Nephron progenitor cell (in vitro differentiated cells): ENCODE results near the gene KCNQ1.
"Not testable (repeated sequence)": the region's sequence is repeated elsewhere in the genome, so short reads cannot be mapped to it uniquely, and the experiment has no call there.

Source experiments
- DNase-seq: peaks from one replicate; pipeline ENCODE4 v3.0.0; 2021
- H3K27ac Mint-ChIP-seq: 2 replicates; pipeline ENCODE4 v1.8.0; 2021; ENCODE audit warnings: mild to moderate bottlenecking, moderate library complexity, mixed read lengths
- H3K27me3 Mint-ChIP-seq: 2 replicates; pipeline ENCODE4 v1.8.0; 2021; ENCODE audit warnings: mild to moderate bottlenecking, low read depth, mixed read lengths; ENCODE audit not compliant: poor library complexity
- H3K36me3 Mint-ChIP-seq: 2 replicates; pipeline ENCODE4 v1.8.0; 2021; ENCODE audit warnings: low read depth, mixed read lengths
- H3K4me1 Mint-ChIP-seq: 2 replicates; pipeline ENCODE4 v1.8.0; 2021; ENCODE audit warnings: mixed read lengths
- H3K4me3 Mint-ChIP-seq: 2 replicates; pipeline ENCODE4 v1.8.0; 2021; ENCODE audit warnings: mild to moderate bottlenecking, moderate library complexity, mixed read lengths
- H3K9me3 Mint-ChIP-seq: 2 replicates; pipeline ENCODE4 v1.8.0; 2021; ENCODE audit warnings: mild to moderate bottlenecking, moderate library complexity, mixed read lengths
- CTCF ChIP-seq: fragments of 200-600 bp; sonication (generic); IDR thresholded peaks from 2 replicates; pipeline ENCODE4 v1.5.0; 2021; ENCODE audit warnings: antibody characterized with exemption

The KCNQ1 gene

DNA sequence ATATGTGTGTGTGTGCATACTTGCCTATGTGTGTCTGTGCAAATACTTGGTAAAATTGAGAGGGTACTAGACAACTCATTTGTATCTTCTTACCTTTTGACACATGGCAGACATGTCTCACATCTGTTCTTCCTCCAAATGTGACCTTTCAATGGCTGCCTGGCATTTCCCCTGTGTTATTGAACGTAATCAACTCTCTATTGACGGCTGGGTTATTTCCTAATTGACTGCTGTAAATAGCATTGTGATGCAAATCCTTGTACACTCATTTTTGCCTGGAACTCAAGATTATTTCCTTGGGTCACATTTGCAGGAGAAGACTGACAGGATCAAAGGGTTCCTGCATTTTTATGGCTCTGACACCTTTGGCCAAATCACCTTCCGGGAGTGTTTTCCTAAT, 37.4 kb downstream of the KCNQ1 start:
- no peak for TF ChIP-seq CTCF
- H3K36me3 Mint-ChIP-seq: peaks cover 5% of the 10 kb centered on the region

GRCh38 chr11:2482745-2483144, 37.9 kb downstream of the KCNQ1 start:
- Mint-ChIP-seq H3K27me3 (peaks cover 65% of the 10 kb centered on the region), H3K4me1 (peaks cover 12% of the 10 kb centered on the region), H3K4me3 (no peak overlapping the region), H3K9me3 (peaks cover 62% of the 10 kb centered on the region), H3K27ac (no peak overlapping the region), H3K36me3 (peaks cover 5% of the 10 kb centered on the region)
- TF ChIP-seq CTCF: no peak
- no peak for DNase-seq

More for the DNA sequence above, 37.4 kb downstream of the KCNQ1 start:
- H3K27me3 Mint-ChIP-seq: peaks cover 69% of the 10 kb centered on the region
- DNase-seq: no peak
- H3K4me1 Mint-ChIP-seq: peaks cover 12% of the 10 kb centered on the region
- no peak overlapping the region for H3K4me3 Mint-ChIP-seq
- no peak overlapping the region for H3K27ac Mint-ChIP-seq
- H3K9me3 Mint-ChIP-seq: peaks cover 60% of the 10 kb centered on the region

DNA sequence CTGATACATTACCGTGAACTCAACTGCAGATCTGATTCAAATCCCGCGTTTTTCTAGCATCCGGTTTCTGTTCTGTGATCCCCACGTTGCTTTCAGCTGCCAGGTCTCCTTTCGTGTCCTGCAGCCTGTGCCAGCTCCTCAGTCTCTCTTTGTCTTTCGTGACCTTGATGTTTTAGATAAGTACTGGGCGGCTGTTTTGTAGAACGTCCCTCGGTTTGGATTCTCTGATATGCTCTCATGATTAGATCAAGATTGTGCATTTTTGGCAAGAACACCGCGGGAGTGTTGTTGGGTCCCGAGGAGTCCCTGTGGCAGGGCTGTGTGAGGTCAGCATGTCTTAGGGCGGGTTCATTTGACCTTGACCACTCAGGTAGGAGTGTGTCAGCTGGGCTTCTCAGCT, 38.6 kb downstream of the KCNQ1 start:
- peaks cover 62% of the 10 kb centered on the region for H3K9me3 Mint-ChIP-seq
- no peak for TF ChIP-seq CTCF
- no peak overlapping the region for H3K4me3 Mint-ChIP-seq
- H3K27ac Mint-ChIP-seq: no peak overlapping the region
- H3K27me3 Mint-ChIP-seq: peaks cover 60% of the 10 kb centered on the region
- H3K36me3 Mint-ChIP-seq: no peaks in the 10 kb centered on the region
- no peak for DNase-seq
- H3K4me1 Mint-ChIP-seq: peaks cover 12% of the 10 kb centered on the region

- no peak overlapping the region for H3K27ac Mint-ChIP-seq
- DNase-seq: no peak
- H3K9me3 Mint-ChIP-seq: peaks cover 56% of the 10 kb centered on the region
- no peak overlapping the region for H3K4me3 Mint-ChIP-seq
- peaks cover 12% of the 10 kb centered on the region for H3K4me1 Mint-ChIP-seq
- no peaks in the 10 kb centered on the region for H3K36me3 Mint-ChIP-seq
- H3K27me3 Mint-ChIP-seq: peaks cover 60% of the 10 kb centered on the region
- no peak for TF ChIP-seq CTCF
Measured at GRCh38 chr11:2484576-2485125, 39.8 kb downstream of the KCNQ1 start.

- Mint-ChIP-seq H3K4me3 (no peak overlapping the region), H3K4me1 (peaks cover 7% of the 10 kb centered on the region), H3K27ac (no peak overlapping the region), H3K9me3 (peaks cover 51% of the 10 kb centered on the region), H3K27me3 (peaks cover 67% of the 10 kb centered on the region), H3K36me3 (no peaks in the 10 kb centered on the region)
- no peak for TF ChIP-seq CTCF
- DNase-seq: no peak
Measured at GRCh38 chr11:2488004-2488403, 43.2 kb downstream of the KCNQ1 start.

GRCh38 chr11:2489083-2489482, 44.3 kb downstream of the KCNQ1 start:
- Mint-ChIP-seq H3K27ac (no peak overlapping the region), H3K27me3 (peaks cover 67% of the 10 kb centered on the region), H3K9me3 (peaks cover 62% of the 10 kb centered on the region), H3K4me3 (no peak overlapping the region), H3K36me3 (no peaks in the 10 kb centered on the region), H3K4me1 (no peaks in the 10 kb centered on the region)
- no peak for DNase-seq
- TF ChIP-seq CTCF: no peak

DNA sequence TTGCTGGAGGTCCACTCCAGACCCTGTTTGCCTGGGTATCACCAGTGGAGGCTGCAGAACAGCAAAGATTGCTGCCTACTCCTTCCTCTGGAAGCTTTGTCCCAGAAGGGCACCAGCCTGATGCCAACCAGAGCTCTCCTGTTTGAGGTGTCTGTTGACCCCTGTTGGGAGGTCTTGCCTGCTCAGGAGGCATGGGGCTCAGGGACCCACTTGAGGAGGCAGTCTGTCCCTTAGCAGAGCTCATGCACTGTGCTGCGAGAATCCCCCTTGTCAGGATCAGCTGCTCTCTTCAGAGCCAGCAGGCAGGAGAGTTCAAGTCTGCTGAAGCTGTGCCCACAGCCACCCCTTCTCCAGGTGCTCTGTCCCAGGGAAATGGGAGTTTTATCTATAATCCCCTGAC, 53.1 kb downstream of the KCNQ1 start:
- not testable (repeated sequence) for H3K36me3 Mint-ChIP-seq, H3K4me3 Mint-ChIP-seq, DNase-seq, H3K27ac Mint-ChIP-seq, H3K4me1 Mint-ChIP-seq
- Mint-ChIP-seq H3K27me3 (peaks cover 83% of the 10 kb centered on the region), H3K9me3 (peaks cover 75% of the 10 kb centered on the region)
